ENCODE results near the gene TRIM9. TPM values are rescaled to one million over a fixed set of nuclear protein-coding genes. Genes with fewer than 3 reads are reported as not detected.

The TRIM9 gene
- total RNA-seq, 1 donor from 2014 or later = 0.92 TPM

DNA sequence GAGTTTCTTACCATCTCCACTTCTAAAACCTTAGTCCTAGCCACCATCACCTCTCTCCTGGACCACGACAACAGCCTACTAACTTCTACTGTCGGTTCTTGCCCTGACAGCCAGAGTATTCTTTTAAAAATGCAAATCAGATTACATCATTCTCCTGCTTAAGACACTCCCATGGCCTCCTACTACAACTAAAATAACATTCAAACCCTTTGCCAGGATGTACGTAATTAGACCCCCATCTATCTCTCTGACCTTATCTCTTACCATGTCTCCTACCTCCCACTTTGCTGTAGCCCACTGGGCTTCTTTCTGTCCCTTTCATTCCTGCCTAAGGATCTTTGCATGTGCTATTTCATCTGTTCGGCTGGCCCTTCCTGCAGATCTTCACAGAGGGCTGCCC lies 27.6 kb downstream of the TRIM9 start:
- Histone ChIP-seq H3K4me3 (ENCODE audit: low read depth, low read length) (no peak overlapping the region), H3K27me3 (ENCODE audit: control insufficient read depth, insufficient read depth, low read length) (no peaks in the 10 kb centered on the region), H3K36me3 (ENCODE audit: control insufficient read depth, insufficient read depth, low read length) (no peaks in the 10 kb centered on the region)
- DNase-seq (ENCODE audit: low read depth) = no peak
- TF ChIP-seq, protein P1, sequence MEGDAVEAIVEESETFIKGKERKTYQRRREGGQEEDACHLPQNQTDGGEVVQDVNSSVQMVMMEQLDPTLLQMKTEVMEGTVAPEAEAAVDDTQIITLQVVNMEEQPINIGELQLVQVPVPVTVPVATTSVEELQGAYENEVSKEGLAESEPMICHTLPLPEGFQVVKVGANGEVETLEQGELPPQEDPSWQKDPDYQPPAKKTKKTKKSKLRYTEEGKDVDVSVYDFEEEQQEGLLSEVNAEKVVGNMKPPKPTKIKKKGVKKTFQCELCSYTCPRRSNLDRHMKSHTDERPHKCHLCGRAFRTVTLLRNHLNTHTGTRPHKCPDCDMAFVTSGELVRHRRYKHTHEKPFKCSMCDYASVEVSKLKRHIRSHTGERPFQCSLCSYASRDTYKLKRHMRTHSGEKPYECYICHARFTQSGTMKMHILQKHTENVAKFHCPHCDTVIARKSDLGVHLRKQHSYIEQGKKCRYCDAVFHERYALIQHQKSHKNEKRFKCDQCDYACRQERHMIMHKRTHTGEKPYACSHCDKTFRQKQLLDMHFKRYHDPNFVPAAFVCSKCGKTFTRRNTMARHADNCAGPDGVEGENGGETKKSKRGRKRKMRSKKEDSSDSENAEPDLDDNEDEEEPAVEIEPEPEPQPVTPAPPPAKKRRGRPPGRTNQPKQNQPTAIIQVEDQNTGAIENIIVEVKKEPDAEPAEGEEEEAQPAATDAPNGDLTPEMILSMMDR (IDR thresholded peaks at IDR 0.05; ENCODE audit: insufficient read depth, low read length, poor library complexity, severe bottlenecking) = no peak

DNA sequence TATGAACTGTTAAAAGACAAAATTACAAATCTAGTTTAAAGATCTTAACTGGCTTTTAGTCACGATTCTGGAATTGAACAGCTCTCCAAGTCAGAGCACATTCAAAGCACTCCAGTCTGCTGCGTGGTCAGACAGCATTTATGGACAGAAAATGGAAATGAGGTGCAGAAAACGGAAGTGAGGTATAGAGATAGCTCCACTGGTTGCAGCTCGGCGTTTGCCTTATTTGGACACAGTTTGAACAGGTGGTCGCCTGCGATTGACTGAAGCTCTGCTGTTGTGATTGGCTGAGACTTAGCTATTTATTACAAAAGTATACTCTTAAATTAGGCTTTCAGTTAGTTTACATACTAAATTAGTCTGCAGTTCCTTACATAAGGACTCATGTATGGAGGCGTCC lies 28.3 kb downstream of the TRIM9 start:
- no peaks in the 10 kb centered on the region for H3K36me3 ChIP-seq (ENCODE audit: control insufficient read depth, insufficient read depth, low read length)
- no peaks in the 10 kb centered on the region for H3K27me3 ChIP-seq (ENCODE audit: control insufficient read depth, insufficient read depth, low read length)
- DNase-seq (ENCODE audit: low read depth) = no peak
- H3K4me3 ChIP-seq (ENCODE audit: low read depth, low read length) = no peak overlapping the region
- TF ChIP-seq, protein P1 (IDR thresholded peaks at IDR 0.05; ENCODE audit: insufficient read depth, low read length, poor library complexity, severe bottlenecking) = no peak

DNA sequence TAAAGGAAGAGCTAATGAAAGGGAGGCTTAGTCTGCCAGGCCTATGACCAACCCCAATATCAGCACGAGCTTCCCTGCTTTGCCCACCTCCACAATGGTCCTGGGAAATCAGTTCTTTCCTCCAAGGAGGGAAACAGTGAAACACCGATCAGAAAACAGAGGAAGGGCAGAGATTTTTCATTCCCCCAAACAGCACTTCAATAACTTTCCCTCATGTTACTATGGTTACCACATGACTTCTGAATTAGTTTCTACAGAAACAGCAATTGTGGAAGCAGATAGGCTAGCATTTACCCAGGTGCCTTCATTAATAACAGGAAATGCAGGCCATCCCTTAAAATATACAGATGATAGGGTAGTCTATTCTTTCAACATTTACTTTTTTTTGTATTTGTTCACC lies 35.9 kb downstream of the TRIM9 start:
- DNase-seq (ENCODE audit: low read depth) = no peak
- Histone ChIP-seq H3K27me3 (ENCODE audit: control insufficient read depth, insufficient read depth, low read length) (no peaks in the 10 kb centered on the region), H3K4me3 (ENCODE audit: low read depth, low read length) (no peak overlapping the region), H3K36me3 (ENCODE audit: control insufficient read depth, insufficient read depth, low read length) (no peaks in the 10 kb centered on the region)
- TF ChIP-seq, protein P1 (IDR thresholded peaks at IDR 0.05; ENCODE audit: insufficient read depth, low read length, poor library complexity, severe bottlenecking) = no peak

- H3K4me3 ChIP-seq (ENCODE audit: low read depth, low read length) = no peak overlapping the region
- no peaks in the 10 kb centered on the region for H3K27me3 ChIP-seq (ENCODE audit: control insufficient read depth, insufficient read depth, low read length)
- TF ChIP-seq, protein P1 (IDR thresholded peaks at IDR 0.05; ENCODE audit: insufficient read depth, low read length, poor library complexity, severe bottlenecking) = no peak
- H3K36me3 ChIP-seq (ENCODE audit: control insufficient read depth, insufficient read depth, low read length) = no peaks in the 10 kb centered on the region
- no peak for DNase-seq (ENCODE audit: low read depth)
These were observed 36.5 kb downstream of the TRIM9 start for GRCh38 chr14:51058382-51058781.

- no peaks in the 10 kb centered on the region for H3K27me3 ChIP-seq (ENCODE audit: control insufficient read depth, insufficient read depth, low read length)
- no peaks in the 10 kb centered on the region for H3K36me3 ChIP-seq (ENCODE audit: control insufficient read depth, insufficient read depth, low read length)
- TF ChIP-seq, protein P1 (IDR thresholded peaks at IDR 0.05; ENCODE audit: insufficient read depth, low read length, poor library complexity, severe bottlenecking) = no peak
- no peak for DNase-seq (ENCODE audit: low read depth)
- no peak overlapping the region for H3K4me3 ChIP-seq (ENCODE audit: low read depth, low read length)
These were observed 38.5 kb downstream of the TRIM9 start for GRCh38 chr14:51056421-51056820.

DNA sequence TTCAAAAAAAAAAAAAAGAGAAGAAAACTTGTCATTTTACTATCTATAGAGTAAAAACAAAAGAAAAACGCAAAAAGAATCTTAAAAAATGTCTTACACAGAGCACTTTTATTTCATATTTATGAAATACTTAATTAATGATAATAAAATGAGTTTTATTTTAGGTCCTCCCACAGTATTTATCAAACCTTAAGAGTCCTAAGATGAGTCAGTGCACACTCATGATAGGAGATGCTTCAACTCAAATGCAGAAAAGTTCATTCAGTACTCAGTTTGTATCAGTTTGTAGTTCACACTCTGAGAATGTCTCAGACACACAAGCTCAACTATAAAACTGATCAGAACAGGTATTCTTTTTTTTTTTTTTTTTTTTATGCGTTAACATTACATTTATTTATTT lies 41.7 kb downstream of the TRIM9 start:
- no peak overlapping the region for H3K4me3 ChIP-seq (ENCODE audit: low read depth, low read length)
- TF ChIP-seq, protein P1 (IDR thresholded peaks at IDR 0.05; ENCODE audit: insufficient read depth, low read length, poor library complexity, severe bottlenecking) = no peak
- no peaks in the 10 kb centered on the region for H3K36me3 ChIP-seq (ENCODE audit: control insufficient read depth, insufficient read depth, low read length)
- no peaks in the 10 kb centered on the region for H3K27me3 ChIP-seq (ENCODE audit: control insufficient read depth, insufficient read depth, low read length)
- DNase-seq (ENCODE audit: low read depth) = no peak

Data from kidney epithelial cell (primary cell).